SU-DHL-6 (cell line): ENCODE data around the gene GRB14.

Experiments
- H2AFZ ChIP-seq: fragments of 200-600 bp; sonication (generic); 2 replicates; pipeline ENCODE4 v1.6.1; 2014; ENCODE audit warnings: low read depth, mild to moderate bottlenecking, moderate library complexity, mixed read lengths, antibody characterized with exemption, low read length; ENCODE audit not compliant: severe bottlenecking
- H3F3A ChIP-seq: fragments of 200-600 bp; shearing (Covaris generic); 2 replicates; pipeline ENCODE4 v1.6.0; 2016; ENCODE audit warnings: antibody characterized with exemption, mild to moderate bottlenecking; ENCODE audit not compliant: insufficient read depth
- H3K27ac ChIP-seq: fragments of 200-600 bp; sonication (generic); 2 replicates; pipeline ENCODE4 v1.5.1; 2016; ENCODE audit warnings: low read depth, mild to moderate bottlenecking, low read length, moderate library complexity, mixed read lengths
- H3K27me3 ChIP-seq: fragments of 200-600 bp; sonication (generic), shearing (Covaris generic); 2 replicates; pipeline ENCODE4 v1.6.0; 2014; ENCODE audit warnings: mild to moderate bottlenecking, low read length
- H3K36me3 ChIP-seq: fragments of 200-600 bp; sonication (generic); 2 replicates; pipeline ENCODE4 v1.6.1; 2014; ENCODE audit warnings: mild to moderate bottlenecking, low read length, mixed read lengths
- H3K4me2 ChIP-seq: fragments of 300-600, 200-600 bp; shearing (Covaris generic), sonication (generic); 2 replicates; pipeline ENCODE4 v1.6.0; 2014; ENCODE audit warnings: low read length, low read depth, mild to moderate bottlenecking; ENCODE audit not compliant: poor library complexity, severe bottlenecking
- H3K4me3 ChIP-seq: fragments of 200-600 bp; sonication (generic); 2 replicates; pipeline ENCODE4 v1.5.1; 2014; ENCODE audit warnings: antibody characterized with exemption, low read length, mild to moderate bottlenecking, mixed read lengths; ENCODE audit not compliant: insufficient read depth, poor library complexity, severe bottlenecking
- H3K79me2 ChIP-seq: fragments of 200-600 bp; sonication (generic); 2 replicates; pipeline ENCODE4 v1.6.1; 2014; ENCODE audit warnings: mild to moderate bottlenecking, low read length, moderate library complexity; ENCODE audit not compliant: insufficient read depth
- H3K9ac ChIP-seq: fragments of 200-600 bp; sonication (generic); 2 replicates; pipeline ENCODE4 v1.7.0; 2014; ENCODE audit warnings: mild to moderate bottlenecking, low read length
- H3K9me2 ChIP-seq: fragments of 200-600 bp; sonication (generic); replicated peaks from 2 replicates; pipeline ENCODE4 v1.6.1; 2014; ENCODE audit warnings: low read length; ENCODE audit not compliant: insufficient read depth
- H3K9me3 ChIP-seq: fragments of 200-600 bp; sonication (generic); 2 replicates; pipeline ENCODE4 v1.6.1; 2014; ENCODE audit warnings: low read length, mixed read lengths; ENCODE audit not compliant: insufficient read depth
- H4K20me1 ChIP-seq: fragments of 200-600 bp; sonication (generic); 2 replicates; pipeline ENCODE4 v1.6.1; 2014; ENCODE audit warnings: low read depth, mild to moderate bottlenecking, antibody characterized with exemption, low read length, moderate library complexity, mixed read lengths
- CTCF ChIP-seq: fragments of 200-600 bp; sonication (generic); IDR thresholded peaks from one replicate; pipeline ENCODE4 v1.5.1; 2017; ENCODE audit warnings: antibody characterized with exemption, mild to moderate bottlenecking, low read length, moderate library complexity; ENCODE audit not compliant: insufficient read depth, poor library complexity, severe bottlenecking
- EZH2phosphoT487 ChIP-seq: fragments of 200-600 bp; sonication (generic), shearing (Covaris generic); conservative IDR thresholded peaks from 2 replicates; pipeline ENCODE4 v1.6.1; 2018; ENCODE audit warnings: mild to moderate bottlenecking, antibody characterized with exemption, low read length, moderate library complexity, mixed read lengths

Gene GRB14

GRCh38 chr2:164458792-164459191 lies 162.5 kb downstream of the GRB14 start:
- no peaks in the 10 kb centered on the region for H3F3A ChIP-seq
- H3K27ac ChIP-seq: no peak overlapping the region
- no peaks in the 10 kb centered on the region for H3K36me3 ChIP-seq
- H3K27me3 ChIP-seq: no peaks in the 10 kb centered on the region
- H3K4me3 ChIP-seq: no peak overlapping the region
- no peaks in the 10 kb centered on the region for H3K9me3 ChIP-seq
- no peaks in the 10 kb centered on the region for H3K79me2 ChIP-seq
- H4K20me1 ChIP-seq: no peaks in the 10 kb centered on the region
- H3K9ac ChIP-seq: no peak overlapping the region
- no peak overlapping the region for H2AFZ ChIP-seq
- no peaks in the 10 kb centered on the region for H3K9me2 ChIP-seq
- no peak overlapping the region for H3K4me2 ChIP-seq
- TF ChIP-seq EZH2phosphoT487 (no peak), CTCF (no peak)

- Histone ChIP-seq H3K27me3 (no peaks in the 10 kb centered on the region), H3K4me3 (no peak overlapping the region), H3K36me3 (no peaks in the 10 kb centered on the region), H3K4me2 (no peak overlapping the region), H3K79me2 (no peaks in the 10 kb centered on the region), H3K9me2 (no peaks in the 10 kb centered on the region), H3K9ac (no peak overlapping the region), H3K9me3 (no peaks in the 10 kb centered on the region), H2AFZ (no peak overlapping the region), H3K27ac (no peak overlapping the region), H3F3A (no peaks in the 10 kb centered on the region), H4K20me1 (no peaks in the 10 kb centered on the region)
- TF ChIP-seq EZH2phosphoT487 (no peak), CTCF (no peak)
Observed at GRCh38 chr2:164457271-164457670, 164.0 kb downstream of the GRB14 start.

- Histone ChIP-seq H3F3A (no peaks in the 10 kb centered on the region), H4K20me1 (no peaks in the 10 kb centered on the region), H3K27me3 (no peaks in the 10 kb centered on the region), H3K9ac (no peak overlapping the region), H3K4me3 (no peak overlapping the region), H3K27ac (no peak overlapping the region), H3K9me3 (no peaks in the 10 kb centered on the region), H3K4me2 (no peak overlapping the region), H3K9me2 (no peaks in the 10 kb centered on the region), H2AFZ (no peak overlapping the region), H3K36me3 (no peaks in the 10 kb centered on the region), H3K79me2 (no peaks in the 10 kb centered on the region)
- TF ChIP-seq EZH2phosphoT487: no peak
- no peak for TF ChIP-seq CTCF
Observed at GRCh38 chr2:164456619-164457018, 164.7 kb downstream of the GRB14 start.
